IPS-18a (cell line): ENCODE measurements around the gene TXNDC17.

Experiments used
- H3K27ac ChIP-seq: one replicate; pipeline ENCODE4 v1.5.1; 2013; ENCODE audit warnings: low read length
- H3K27me3 ChIP-seq: one replicate; pipeline ENCODE4 v1.6.1; 2013; ENCODE audit warnings: mild to moderate bottlenecking, low read length; ENCODE audit not compliant: control insufficient read depth, insufficient read depth
- H3K36me3 ChIP-seq: one replicate; pipeline ENCODE4 v1.6.1; 2013; ENCODE audit warnings: low read depth, low read length; ENCODE audit not compliant: control insufficient read depth
- H3K4me1 ChIP-seq: one replicate; pipeline ENCODE4 v1.6.1; 2013; ENCODE audit warnings: low read depth, low read length; ENCODE audit not compliant: control insufficient read depth
- H3K4me3 ChIP-seq: one replicate; pipeline ENCODE4 v1.5.1; 2013; ENCODE audit warnings: low read length
- H3K9ac ChIP-seq: one replicate; pipeline ENCODE4 v1.6.1; 2013; ENCODE audit warnings: mild to moderate bottlenecking, low read length, moderate library complexity
- H3K9me3 ChIP-seq: one replicate; pipeline ENCODE4 v1.6.1; 2013; ENCODE audit warnings: low read depth, low read length; ENCODE audit not compliant: control insufficient read depth

The TXNDC17 gene

GRCh38 chr17:6608321-6608720 lies 32.5 kb upstream of the TXNDC17 start:
- H3K36me3 ChIP-seq: peaks cover 53% of the 10 kb centered on the region
- H3K27me3 ChIP-seq: no peaks in the 10 kb centered on the region
- H3K4me3 ChIP-seq: no peak overlapping the region
- H3K4me1 ChIP-seq: no peaks in the 10 kb centered on the region
- no peak overlapping the region for H3K27ac ChIP-seq
- no peaks in the 10 kb centered on the region for H3K9me3 ChIP-seq
- H3K9ac ChIP-seq: no peak overlapping the region

GRCh38 chr17:6610011-6610410 lies 30.8 kb upstream of the TXNDC17 start:
- Histone ChIP-seq H3K4me1 (no peaks in the 10 kb centered on the region), H3K9ac (no peak overlapping the region), H3K36me3 (peaks cover 53% of the 10 kb centered on the region), H3K4me3 (no peak overlapping the region), H3K27ac (no peak overlapping the region), H3K9me3 (no peaks in the 10 kb centered on the region), H3K27me3 (no peaks in the 10 kb centered on the region)

GRCh38 chr17:6611231-6611630 lies 29.6 kb upstream of the TXNDC17 start:
- Histone ChIP-seq H3K9me3 (no peaks in the 10 kb centered on the region), H3K9ac (no peak overlapping the region)

GRCh38 chr17:6623941-6624340 lies 16.9 kb upstream of the TXNDC17 start:
- Histone ChIP-seq H3K27ac (no peak overlapping the region), H3K9me3 (no peaks in the 10 kb centered on the region), H3K27me3 (no peaks in the 10 kb centered on the region), H3K9ac (no peak overlapping the region), H3K36me3 (peaks cover 65% of the 10 kb centered on the region), H3K4me1 (no peaks in the 10 kb centered on the region), H3K4me3 (no peak overlapping the region)

More at GRCh38 chr17:6611231-6611630, 29.6 kb upstream of the TXNDC17 start:
- no peaks in the 10 kb centered on the region for H3K27me3 ChIP-seq
- peaks cover 44% of the 10 kb centered on the region for H3K36me3 ChIP-seq
- no peak overlapping the region for H3K4me3 ChIP-seq
- H3K4me1 ChIP-seq: no peaks in the 10 kb centered on the region
- H3K27ac ChIP-seq: no peak overlapping the region

- H3K36me3 ChIP-seq: peaks cover 68% of the 10 kb centered on the region
- no peak overlapping the region for H3K27ac ChIP-seq
- H3K9me3 ChIP-seq: no peaks in the 10 kb centered on the region
- no peaks in the 10 kb centered on the region for H3K27me3 ChIP-seq
- H3K9ac ChIP-seq: no peak overlapping the region
- H3K4me1 ChIP-seq: no peaks in the 10 kb centered on the region
- no peak overlapping the region for H3K4me3 ChIP-seq
Observed at GRCh38 chr17:6626616-6627015, 14.2 kb upstream of the TXNDC17 start.

- H3K9me3 ChIP-seq: no peaks in the 10 kb centered on the region
- H3K4me3 ChIP-seq: no peak overlapping the region
- H3K27me3 ChIP-seq: no peaks in the 10 kb centered on the region
- H3K9ac ChIP-seq: no peak overlapping the region
- peaks cover 69% of the 10 kb centered on the region for H3K36me3 ChIP-seq
- no peaks in the 10 kb centered on the region for H3K4me1 ChIP-seq
- H3K27ac ChIP-seq: no peak overlapping the region
Observed at GRCh38 chr17:6627019-6627418, 13.8 kb upstream of the TXNDC17 start.

GRCh38 chr17:6630390-6630789 lies 10.5 kb upstream of the TXNDC17 start:
- Histone ChIP-seq H3K9ac (no peak overlapping the region), H3K4me3 (no peak overlapping the region), H3K27me3 (no peaks in the 10 kb centered on the region), H3K36me3 (peaks cover 63% of the 10 kb centered on the region), H3K4me1 (no peaks in the 10 kb centered on the region), H3K9me3 (no peaks in the 10 kb centered on the region), H3K27ac (no peak overlapping the region)

- Histone ChIP-seq H3K4me3 (no peak overlapping the region), H3K9me3 (no peaks in the 10 kb centered on the region), H3K4me1 (no peaks in the 10 kb centered on the region), H3K9ac (no peak overlapping the region), H3K36me3 (peaks cover 53% of the 10 kb centered on the region), H3K27me3 (no peaks in the 10 kb centered on the region), H3K27ac (no peak overlapping the region)
Observed at GRCh38 chr17:6632530-6632929, 8.3 kb upstream of the TXNDC17 start.

GRCh38 chr17:6633263-6633662 lies 7.6 kb upstream of the TXNDC17 start:
- peaks cover 46% of the 10 kb centered on the region for H3K36me3 ChIP-seq

GRCh38 chr17:6636105-6636504 lies 4.8 kb upstream of the TXNDC17 start:
- Histone ChIP-seq H3K27me3 (no peaks in the 10 kb centered on the region), H3K9ac (no peak overlapping the region), H3K9me3 (no peaks in the 10 kb centered on the region), H3K27ac (no peak overlapping the region), H3K4me3 (no peak overlapping the region), H3K4me1 (peaks cover 4% of the 10 kb centered on the region), H3K36me3 (peaks cover 28% of the 10 kb centered on the region)

More at GRCh38 chr17:6633263-6633662, 7.6 kb upstream of the TXNDC17 start:
- Histone ChIP-seq H3K9ac (no peak overlapping the region), H3K27me3 (no peaks in the 10 kb centered on the region), H3K27ac (no peak overlapping the region), H3K4me3 (no peak overlapping the region), H3K4me1 (no peaks in the 10 kb centered on the region), H3K9me3 (no peaks in the 10 kb centered on the region)

GRCh38 chr17:6636616-6637457 lies 4.0 kb upstream of the TXNDC17 start:
- H3K4me3 ChIP-seq: no peak overlapping the region
- H3K9ac ChIP-seq: no peak overlapping the region
- peaks cover 23% of the 10 kb centered on the region for H3K36me3 ChIP-seq
- no peaks in the 10 kb centered on the region for H3K27me3 ChIP-seq
- H3K4me1 ChIP-seq: peaks cover 6% of the 10 kb centered on the region
- no peaks in the 10 kb centered on the region for H3K9me3 ChIP-seq
- no peak overlapping the region for H3K27ac ChIP-seq

GRCh38 chr17:6637458-6637840 lies 3.4 kb upstream of the TXNDC17 start:
- H3K27ac ChIP-seq: no peak overlapping the region

More at GRCh38 chr17:6637458-6637840, 3.4 kb upstream of the TXNDC17 start:
- Histone ChIP-seq H3K4me1 (peaks cover 9% of the 10 kb centered on the region), H3K9me3 (no peaks in the 10 kb centered on the region), H3K36me3 (peaks cover 20% of the 10 kb centered on the region), H3K27me3 (no peaks in the 10 kb centered on the region), H3K9ac (no peak overlapping the region), H3K4me3 (no peak overlapping the region)
